SK-N-SH (cell line): ENCODE data around the gene BMP7. TPM values are rescaled to one million over a fixed set of nuclear protein-coding genes. Genes with fewer than 3 reads are reported as not detected.

Experiments
- CTCF ChIA-PET: fragments of 300-600, 350-600 bp; formaldehyde crosslinking; extraction: SDS; loops from one replicate; lab custom pipeline; 2021; lab: Yijun Ruan, JAX
- POLR2A ChIA-PET: fragments of 350-600 bp; sonication (Branson Sonifier 250); formaldehyde crosslinking; extraction: SDS; loops from one replicate; lab custom pipeline; 2020; ENCODE audit warnings: antibody characterized with exemption, inconsistent platforms; lab: Yijun Ruan, JAX
- DNase-seq: peaks from one replicate; pipeline ENCODE4 v3.0.0; 2012
- H2AFZ ChIP-seq: fragments of 200-600 bp; sonication (generic); 2 replicates; pipeline ENCODE4 v1.8.1; 2016; ENCODE audit warnings: antibody characterized with exemption, mild to moderate bottlenecking, low read depth
- H3F3A ChIP-seq: fragments of 200-600 bp; sonication (generic); replicated peaks from 2 replicates; pipeline ENCODE3; 2016; ENCODE audit warnings: antibody characterized with exemption, mild to moderate bottlenecking; ENCODE audit not compliant: insufficient read depth
- H3K27ac ChIP-seq, 2 experiments: fragments of 200-500 bp in 1 of 2; fragments of 200-600 bp in 1 of 2; sonication (Bioruptor generic) in 1 of 2; sonication (generic), shearing (Covaris generic) in 1 of 2; 2 replicates each; pipeline versions ENCODE4 v1.5.1 to v1.6.1; 2014 to 2016; ENCODE audit warnings: low read depth in 2 of 2, inconsistent platforms in 1 of 2, low read length in 1 of 2, mild to moderate bottlenecking in 1 of 2, mixed read lengths in 1 of 2
- H3K27me3 ChIP-seq: fragments of 200-600 bp; sonication (generic), shearing (Covaris generic); 2 replicates; pipeline ENCODE4 v1.6.1; 2016; ENCODE audit warnings: mixed run types; ENCODE audit not compliant: insufficient read depth
- H3K36me3 ChIP-seq, 2 experiments: fragments of 200-500 bp in 1 of 2; fragments of 200-600 bp in 1 of 2; sonication (Bioruptor generic) in 1 of 2; sonication (generic) in 1 of 2; replicated peaks in 1 of 2; 2 replicates each; pipeline versions ENCODE3 to v1.5.1; 2014 to 2016; ENCODE audit warnings: low read length in 1 of 2, mild to moderate bottlenecking in 1 of 2; ENCODE audit not compliant: insufficient read depth in 2 of 2, control insufficient read depth in 1 of 2
- H3K4me1 ChIP-seq, 2 experiments: fragments of 200-500 bp in 1 of 2; fragments of 200-600 bp in 1 of 2; sonication (Bioruptor generic) in 1 of 2; sonication (generic), shearing (Covaris generic) in 1 of 2; 2 replicates each; pipeline versions ENCODE4 v1.5.1 to v1.6.1; 2014 to 2016; ENCODE audit warnings: low read depth in 1 of 2, low read length in 1 of 2, mixed run types in 1 of 2; ENCODE audit not compliant: insufficient read depth in 2 of 2, control insufficient read depth in 1 of 2
- H3K4me2 ChIP-seq: fragments of 200-600 bp; sonication (generic), shearing (Covaris generic); 2 replicates; pipeline ENCODE4 v1.6.1; 2017; ENCODE audit warnings: mixed run types
- H3K4me3 ChIP-seq, 2 experiments: fragments of 200-500 bp in 1 of 2; fragments of 200-600 bp in 1 of 2; sonication (Bioruptor generic) in 1 of 2; sonication (generic), shearing (Covaris generic) in 1 of 2; 2 replicates each; pipeline versions ENCODE4 v1.5.1 to v1.8.1; 2014 to 2016; ENCODE audit warnings: low read depth in 2 of 2, inconsistent platforms in 1 of 2, low read length in 1 of 2, mild to moderate bottlenecking in 1 of 2, mixed read lengths in 1 of 2, moderate library complexity in 1 of 2
- H3K79me2 ChIP-seq: fragments of 200-600 bp; sonication (generic); 2 replicates; pipeline ENCODE4 v1.8.1; 2017; ENCODE audit warnings: mild to moderate bottlenecking; ENCODE audit not compliant: insufficient read depth
- H3K9ac ChIP-seq: fragments of 200-600 bp; sonication (generic); 2 replicates; pipeline ENCODE4 v1.6.1; 2017; ENCODE audit warnings: mixed run types
- H3K9me2 ChIP-seq: fragments of 200-600 bp; sonication (generic); 2 replicates; pipeline ENCODE4 v1.6.1; 2017; ENCODE audit warnings: mixed run types
- H3K9me3 ChIP-seq: fragments of 200-600 bp; sonication (generic); 2 replicates; pipeline ENCODE4 v1.6.1; 2017; ENCODE audit warnings: mixed run types, mild to moderate bottlenecking, moderate library complexity
- H4K20me1 ChIP-seq: fragments of 200-600 bp; sonication (generic); 2 replicates; pipeline ENCODE4 v1.6.1; 2017; ENCODE audit warnings: mild to moderate bottlenecking, mixed run types; ENCODE audit not compliant: insufficient read depth
- EP300 ChIP-seq, 2 experiments: IDR thresholded peaks; 2 replicates each; pipeline versions ENCODE4 v1.4.0 to v1.6.1; 2012; ENCODE audit warnings: borderline replicate concordance in 1 of 2, low read depth in 1 of 2, low read length in 1 of 2
- FOXJ3 ChIP-seq: sonication (generic); formaldehyde crosslinking; IDR thresholded peaks from 2 replicates; pipeline ENCODE4 v1.5.1; 2020; ENCODE audit warnings: mild to moderate bottlenecking, missing genetic modification reagents
- FOXM1 ChIP-seq: IDR thresholded peaks from 2 replicates; pipeline ENCODE4 v1.4.0; 2012; ENCODE audit warnings: low read depth, mild to moderate bottlenecking
- MAX ChIP-seq: IDR thresholded peaks from 2 replicates; pipeline ENCODE4 v1.4.0; 2012; ENCODE audit warnings: low read depth
- MEF2A ChIP-seq: IDR thresholded peaks from 2 replicates; pipeline ENCODE4 v1.4.0; 2012; ENCODE audit warnings: low read depth, borderline replicate concordance
- MXI1 ChIP-seq: IDR thresholded peaks from 2 replicates; pipeline ENCODE4 v1.6.1; 2012; ENCODE audit warnings: mild to moderate bottlenecking, low read depth, low read length, improper control_type of control experiment
- POLR2AphosphoS5 ChIP-seq: IDR thresholded peaks from 2 replicates; pipeline ENCODE4 v1.6.1; 2012; ENCODE audit warnings: low read depth, low read length
- RAD21 ChIP-seq: IDR thresholded peaks from 2 replicates; pipeline ENCODE4 v1.6.1; 2012; ENCODE audit warnings: mild to moderate bottlenecking, low read length
- RCOR1 ChIP-seq: fragments of 150-350 bp; IDR thresholded peaks from 2 replicates; pipeline ENCODE4 v1.6.1; 2017; ENCODE audit warnings: antibody characterized with exemption, low read length
- RXRA ChIP-seq: IDR thresholded peaks from 2 replicates; pipeline ENCODE4 v1.4.0; 2012; ENCODE audit warnings: low read depth, mild to moderate bottlenecking, borderline replicate concordance
- TAF1 ChIP-seq: IDR thresholded peaks from 2 replicates; pipeline ENCODE4 v1.6.1; 2012; ENCODE audit warnings: low read depth, mild to moderate bottlenecking, low read length, moderate library complexity, borderline replicate concordance
- TCF12 ChIP-seq: IDR thresholded peaks from 2 replicates; pipeline ENCODE4 v1.4.0; 2012
- TEAD4 ChIP-seq: IDR thresholded peaks from 2 replicates; pipeline ENCODE4 v1.4.0; 2012; ENCODE audit warnings: mild to moderate bottlenecking, borderline replicate concordance; ENCODE audit not compliant: insufficient read depth
- WGBS: methylation state at CpG from one replicate; pipeline ENCODE4 v1.1.6; 2017; ENCODE audit warnings: low lambda C conversion rate; 5-methylcytosine and 5-hydroxymethylcytosine counted together
- polyA plus RNA-seq, 3 experiments: library from polyadenylated mRNA; depleted of rRNA; stranded (reverse); fragments of >200 nt; gene quantifications; 2 replicates each; pipeline ENCODE4 v1.2.3, GENCODE V29; 2012
- TF ChIP-seq, protein P1 (sequence below): IDR thresholded peaks from 2 replicates; pipeline ENCODE4 v1.4.0; 2012; ENCODE audit warnings: low read depth, borderline replicate concordance

BMP7 gene
- polyA plus RNA-seq, 1 of the 3 experiments (the other 2 are of a cell fraction): not detected

GRCh38 chr20:57209413-57209812, 57.0 kb downstream of the BMP7 start:
- Histone ChIP-seq H3K9me2 (no peaks in the 10 kb centered on the region), H3K9me3 (no peaks in the 10 kb centered on the region), H3K79me2 (no peaks in the 10 kb centered on the region), H3K4me1 (no peaks in the 10 kb centered on the region; a peak in 1 of 4 replicates), H3K27ac (no peak overlapping the region), H3K4me2 (no peak overlapping the region), H3K36me3 (no peaks in the 10 kb centered on the region), H2AFZ (no peak overlapping the region), H3K27me3 (no peaks in the 10 kb centered on the region), H3K4me3 (no peak overlapping the region), H4K20me1 (no peaks in the 10 kb centered on the region), H3F3A (no peaks in the 10 kb centered on the region), H3K9ac (no peak overlapping the region)
- CTCF ChIA-PET: no interaction called here
- WGBS: 64% methylated on average over 3 of the region's 3 CpGs
- POLR2A ChIA-PET: no interaction called here
- TF ChIP-seq TAF1 (no peak), FOXM1 (no peak), MEF2A (no peak)
- no peak for DNase-seq

DNA sequence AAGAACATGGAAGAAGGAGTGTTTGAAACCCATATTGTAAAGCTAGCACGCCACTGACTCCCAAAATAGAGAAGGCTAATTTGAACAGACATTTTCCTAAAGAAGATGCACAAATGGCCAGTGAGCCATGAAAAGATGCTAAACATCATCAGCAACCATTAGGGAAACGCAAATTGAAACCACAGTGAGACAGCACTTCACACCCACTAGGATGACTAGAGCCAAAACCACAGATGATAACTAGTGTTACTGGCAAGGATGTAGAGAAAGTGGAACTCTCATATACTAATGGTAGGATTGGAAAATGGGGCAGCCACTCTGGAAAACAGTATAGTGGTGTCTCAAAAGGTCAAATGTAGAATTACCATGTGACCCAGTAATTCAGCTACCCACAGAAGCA, 58.2 kb downstream of the BMP7 start:
- no peak for DNase-seq

DNA sequence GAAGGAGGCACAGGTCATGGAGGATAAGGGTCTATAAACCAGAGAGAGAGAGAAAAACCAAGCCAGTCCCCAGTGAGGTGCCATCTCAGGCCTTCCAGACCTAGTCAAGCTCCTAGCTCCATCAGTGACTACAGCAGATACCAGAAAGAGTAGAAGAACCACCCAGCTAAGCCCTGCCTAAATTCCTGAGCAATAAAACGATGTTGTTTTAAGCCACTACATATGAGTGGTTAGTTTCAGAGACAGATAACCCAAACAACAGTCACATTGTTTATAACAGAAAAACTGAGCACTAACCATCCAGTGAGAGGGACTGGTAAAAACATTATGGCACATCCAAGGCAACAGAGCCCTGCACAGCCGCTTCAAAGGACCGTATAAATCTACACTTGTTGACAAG, 59.2 kb downstream of the BMP7 start:
- 47% methylated on average over 3 of the region's 3 CpGs for WGBS
- H3K9me3 ChIP-seq: no peaks in the 10 kb centered on the region
- H3F3A ChIP-seq: no peaks in the 10 kb centered on the region
- TF ChIP-seq MAX (no peak), POLR2AphosphoS5 (no peak)
- TF ChIP-seq, protein P1, sequence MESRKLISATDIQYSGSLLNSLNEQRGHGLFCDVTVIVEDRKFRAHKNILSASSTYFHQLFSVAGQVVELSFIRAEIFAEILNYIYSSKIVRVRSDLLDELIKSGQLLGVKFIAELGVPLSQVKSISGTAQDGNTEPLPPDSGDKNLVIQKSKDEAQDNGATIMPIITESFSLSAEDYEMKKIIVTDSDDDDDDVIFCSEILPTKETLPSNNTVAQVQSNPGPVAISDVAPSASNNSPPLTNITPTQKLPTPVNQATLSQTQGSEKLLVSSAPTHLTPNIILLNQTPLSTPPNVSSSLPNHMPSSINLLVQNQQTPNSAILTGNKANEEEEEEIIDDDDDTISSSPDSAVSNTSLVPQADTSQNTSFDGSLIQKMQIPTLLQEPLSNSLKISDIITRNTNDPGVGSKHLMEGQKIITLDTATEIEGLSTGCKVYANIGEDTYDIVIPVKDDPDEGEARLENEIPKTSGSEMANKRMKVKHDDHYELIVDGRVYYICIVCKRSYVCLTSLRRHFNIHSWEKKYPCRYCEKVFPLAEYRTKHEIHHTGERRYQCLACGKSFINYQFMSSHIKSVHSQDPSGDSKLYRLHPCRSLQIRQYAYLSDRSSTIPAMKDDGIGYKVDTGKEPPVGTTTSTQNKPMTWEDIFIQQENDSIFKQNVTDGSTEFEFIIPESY: no peak
- no peaks in the 10 kb centered on the region for H3K27me3 ChIP-seq
- no peaks in the 10 kb centered on the region for H3K9me2 ChIP-seq
- H3K36me3 ChIP-seq: no peaks in the 10 kb centered on the region
- no peak overlapping the region for H3K9ac ChIP-seq
- H3K4me3 ChIP-seq: no peak overlapping the region
- CTCF ChIA-PET: no interaction called here
- no peaks in the 10 kb centered on the region for H4K20me1 ChIP-seq
- POLR2A ChIA-PET: no interaction called here
- no peak for DNase-seq
- H3K4me1 ChIP-seq: peaks cover 0 to under 1% of the 10 kb centered on the region in 2 experiments; a peak in 1 of 4 replicates
- no peaks in the 10 kb centered on the region for H3K79me2 ChIP-seq
- H3K4me2 ChIP-seq: no peak overlapping the region
- H3K27ac ChIP-seq: no peak overlapping the region
- no peak overlapping the region for H2AFZ ChIP-seq

More for the DNA sequence above, 58.2 kb downstream of the BMP7 start:
- no peaks in the 10 kb centered on the region for H3K79me2 ChIP-seq
- H4K20me1 ChIP-seq: no peaks in the 10 kb centered on the region
- H3K4me3 ChIP-seq: no peak overlapping the region
- no peaks in the 10 kb centered on the region for H3K9me2 ChIP-seq
- ChIA-PET CTCF (interaction anchor here (1.0 kb wide), 1 partner anchor 15 kb away, joined by 3 read pairs; no protein-coding TSS in a partner anchor), POLR2A (no interaction called here)
- no peaks in the 10 kb centered on the region for H3K36me3 ChIP-seq
- no peak overlapping the region for H3K9ac ChIP-seq
- H3K4me1 ChIP-seq: no peaks in the 10 kb centered on the region; a peak in 1 of 4 replicates
- no peak overlapping the region for H3K4me2 ChIP-seq
- WGBS: 46% methylated on average over 2 of the region's 2 CpGs
- H3K27ac ChIP-seq: no peak overlapping the region
- H2AFZ ChIP-seq: no peak overlapping the region
- no peaks in the 10 kb centered on the region for H3F3A ChIP-seq
- TF ChIP-seq MXI1 (no peak), FOXJ3 (no peak), RXRA (no peak), TCF12 (no peak), RCOR1 (no peak), EP300 (IDR thresholded peaks at IDR 0.05; ENCODE audit: borderline replicate concordance in 1 of 2, low read depth in 1 of 2, low read length in 1 of 2) (no peak), TEAD4 (no peak), TAF1 (no peak), RAD21 (no peak)
- no peaks in the 10 kb centered on the region for H3K27me3 ChIP-seq
- no peaks in the 10 kb centered on the region for H3K9me3 ChIP-seq
